GM19463 (cell line): ENCODE data around the gene RPRML.
"Not testable (repeated sequence)": the region's sequence is repeated elsewhere in the genome, so short reads cannot be mapped to it uniquely, and the experiment has no call there.

Experiments
- ATAC-seq: cut with Tn5 transposase; IDR thresholded peaks from one replicate; pipeline ENCODE4 v1.9.1; 2021; ENCODE audit warnings: mild to moderate bottlenecking, moderate library complexity; ENCODE audit not compliant: unreplicated experiment

Gene RPRML

GRCh38 chr17:46979147-46979863, at the start of gene RPRML:
Gene RPRML (minus strand): TSS chr17:46979253. CDS start chr17:46979007, 246 bp downstream.
- ATAC-seq: no peak

GRCh38 chr17:47016966-47017365, 37.9 kb upstream of the RPRML start:
- ATAC-seq: not testable (repeated sequence)

- no peak for ATAC-seq
These were observed 34.3 kb upstream of the RPRML start for GRCh38 chr17:47013341-47013740.

- no peak for ATAC-seq
These were observed 33.4 kb upstream of the RPRML start for GRCh38 chr17:47012457-47012856.

- ATAC-seq: no peak
These were observed 30.9 kb upstream of the RPRML start for GRCh38 chr17:47009759-47010594.

- no peak for ATAC-seq
These were observed 25.9 kb upstream of the RPRML start for GRCh38 chr17:47004906-47005305.

GRCh38 chr17:47003864-47004263, 24.8 kb upstream of the RPRML start:
- ATAC-seq: not testable (repeated sequence)

GRCh38 chr17:46995841-46996571, 17.0 kb upstream of the RPRML start:
- no peak for ATAC-seq

GRCh38 chr17:46994993-46995392, 15.9 kb upstream of the RPRML start:
- no peak for ATAC-seq

GRCh38 chr17:46991617-46992016, 12.6 kb upstream of the RPRML start:
- no peak for ATAC-seq

- no peak for ATAC-seq
These were observed 10.8 kb upstream of the RPRML start for GRCh38 chr17:46989637-46990431.

GRCh38 chr17:46987927-46988326, 8.9 kb upstream of the RPRML start:
- ATAC-seq: not testable (repeated sequence)

- no peak for ATAC-seq
These were observed 7.3 kb upstream of the RPRML start for GRCh38 chr17:46986366-46986765.

- no peak for ATAC-seq
These were observed 5.8 kb upstream of the RPRML start for GRCh38 chr17:46984892-46985291.

GRCh38 chr17:46984341-46984740, 5.3 kb upstream of the RPRML start:
- ATAC-seq: no peak

GRCh38 chr17:46983782-46984181, 4.7 kb upstream of the RPRML start:
- no peak for ATAC-seq

GRCh38 chr17:46982577-46982976, 3.5 kb upstream of the RPRML start:
- ATAC-seq: no peak

GRCh38 chr17:46978489-46979146, 435 bp downstream of the RPRML start:
- no peak for ATAC-seq

GRCh38 chr17:46977750-46978488, 1.1 kb downstream of the RPRML start:
- ATAC-seq: no peak
